Caco-2 (cell line): ENCODE data around the gene RNF6. TPM values are rescaled to one million over a fixed set of nuclear protein-coding genes. Genes with fewer than 3 reads are reported as not detected.

Experiments
- BruUV-seq: library from RNA; stranded (reverse); fragments of 400-500 nt; replicated peaks from 2 replicates; lab custom pipeline; 2021; lab: Mats Ljungman, UMichigan
- CTCF ChIA-PET: fragments of 300-600 bp; sonication (Branson Sonifier 250); formaldehyde crosslinking; loops from one replicate; lab custom pipeline; 2022; ENCODE audit warnings: antibody characterized with exemption; lab: Charles Lee
- POLR2A ChIA-PET: fragments of 300-600 bp; sonication (Branson Sonifier 250); formaldehyde crosslinking; loops from one replicate; lab custom pipeline; 2022; ENCODE audit warnings: antibody characterized with exemption; lab: Charles Lee
- DNase-seq, 2 experiments: peaks; one replicate each; pipeline versions ENCODE4 v3.0.0 to v3.0.0-alpha.2; 2020 to 2022
- H3K27me3 ChIP-seq: replicated peaks from 2 replicates; pipeline ENCODE4 v1.6.0; 2011; ENCODE audit warnings: low read length; ENCODE audit not compliant: control insufficient read depth, insufficient read depth
- H3K36me3 ChIP-seq: 2 replicates; pipeline ENCODE4 v1.5.1; 2011; ENCODE audit warnings: low read length; ENCODE audit not compliant: control insufficient read depth, insufficient read depth
- H3K4me1 ChIP-seq: fragments of 250-450 bp; sonication (Bioruptor Pico); 2 replicates; pipeline ENCODE4 v1.5.1; 2020; ENCODE audit warnings: mild to moderate bottlenecking
- H3K4me3 ChIP-seq: 2 replicates; pipeline ENCODE4 v1.5.1; 2011; ENCODE audit warnings: low read depth, mild to moderate bottlenecking, control low read depth, low read length
- H3K9me3 ChIP-seq: fragments of 250-450 bp; sonication (Bioruptor Pico); 2 replicates; pipeline ENCODE4 v1.5.1; 2020; ENCODE audit warnings: mild to moderate bottlenecking, moderate library complexity
- H3K27ac Mint-ChIP-seq: one replicate; pipeline ENCODE4 v1.8.0; 2022; ENCODE audit warnings: mixed read lengths; ENCODE audit not compliant: unreplicated experiment
- H3K27me3 Mint-ChIP-seq: one replicate; pipeline ENCODE4 v1.8.0; 2022; ENCODE audit warnings: mixed read lengths; ENCODE audit not compliant: insufficient read depth, unreplicated experiment
- H3K36me3 Mint-ChIP-seq: one replicate; pipeline ENCODE4 v1.8.0; 2022; ENCODE audit warnings: mild to moderate bottlenecking, mixed read lengths; ENCODE audit not compliant: insufficient read depth, unreplicated experiment
- H3K4me1 Mint-ChIP-seq: one replicate; pipeline ENCODE4 v1.8.0; 2022; ENCODE audit warnings: low read depth, mixed read lengths; ENCODE audit not compliant: unreplicated experiment
- H3K4me3 Mint-ChIP-seq: one replicate; pipeline ENCODE4 v1.8.0; 2022; ENCODE audit warnings: mild to moderate bottlenecking, moderate library complexity, mixed read lengths; ENCODE audit not compliant: unreplicated experiment
- H3K9me3 Mint-ChIP-seq: one replicate; pipeline ENCODE4 v1.8.0; 2022; ENCODE audit warnings: mixed read lengths; ENCODE audit not compliant: unreplicated experiment
- intact Hi-C: fragments of 100-400 bp; cut with micrococcal nuclease; formaldehyde crosslinking; loops from one replicate; pipeline ENCODE4 v1.10.0; 2022; ENCODE audit not compliant: unreplicated experiment
- total RNA-seq: library from RNA; stranded (reverse); gene quantifications from 2 replicates; pipeline ENCODE4 v1.2.3, GENCODE V29; 2022
- TF ChIP-seq, protein P1 (sequence below), 2 experiments: fragments of 200-600 bp in 1 of 2; IDR thresholded peaks; 1 replicate in 1 of 2; 2 replicates in 1 of 2; pipeline versions ENCODE4 v1.5.1 to v1.8.0; 2011 to 2022; ENCODE audit warnings: antibody characterized with exemption in 1 of 2, control low read depth in 1 of 2, inconsistent platforms in 1 of 2, low read depth in 1 of 2, low read length in 1 of 2, mild to moderate bottlenecking in 1 of 2, moderate library complexity in 1 of 2; ENCODE audit not compliant: insufficient read depth in 1 of 2, severe bottlenecking in 1 of 2, unreplicated experiment in 1 of 2

RNF6 gene
- total RNA-seq, 1 experiment from 2014 or later = 41.4 TPM

DNA sequence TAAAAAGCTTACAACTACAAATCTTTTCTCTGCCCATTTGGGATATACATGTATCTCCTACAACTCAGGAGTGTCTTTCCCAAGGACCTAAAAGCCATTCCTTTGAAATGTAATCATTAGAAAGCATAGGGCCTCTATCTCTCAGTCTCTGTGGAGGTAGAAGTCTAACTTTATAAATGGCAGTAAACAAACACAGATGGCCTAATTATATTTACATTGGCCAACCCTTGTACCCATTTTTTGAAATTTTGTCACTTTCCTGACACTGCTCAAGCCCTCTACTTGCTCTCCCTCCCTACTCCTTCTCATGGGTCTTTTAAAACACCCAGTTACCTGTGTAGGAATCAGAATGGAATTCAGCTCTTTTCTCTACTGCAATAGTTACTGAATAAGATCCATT lies 24.8 kb downstream of the RNF6 start:
- no peak overlapping the region for H3K4me3 ChIP-seq
- H3K4me1 ChIP-seq = peaks cover 8% of the 10 kb centered on the region
- Mint-ChIP-seq H3K27ac (no peak overlapping the region), H3K4me3 (no peak overlapping the region), H3K4me1 (peaks cover 7% of the 10 kb centered on the region), H3K9me3 (peaks cover 13% of the 10 kb centered on the region), H3K27me3 (no peaks in the 10 kb centered on the region), H3K36me3 (no peaks in the 10 kb centered on the region)
- H3K9me3 ChIP-seq = peaks cover 9% of the 10 kb centered on the region; the same call in 1 of the 2 replicates
- no peaks in the 10 kb centered on the region for H3K36me3 ChIP-seq
- no peak for DNase-seq
- no TSS peak for BruUV-seq
- TF ChIP-seq, protein P1, sequence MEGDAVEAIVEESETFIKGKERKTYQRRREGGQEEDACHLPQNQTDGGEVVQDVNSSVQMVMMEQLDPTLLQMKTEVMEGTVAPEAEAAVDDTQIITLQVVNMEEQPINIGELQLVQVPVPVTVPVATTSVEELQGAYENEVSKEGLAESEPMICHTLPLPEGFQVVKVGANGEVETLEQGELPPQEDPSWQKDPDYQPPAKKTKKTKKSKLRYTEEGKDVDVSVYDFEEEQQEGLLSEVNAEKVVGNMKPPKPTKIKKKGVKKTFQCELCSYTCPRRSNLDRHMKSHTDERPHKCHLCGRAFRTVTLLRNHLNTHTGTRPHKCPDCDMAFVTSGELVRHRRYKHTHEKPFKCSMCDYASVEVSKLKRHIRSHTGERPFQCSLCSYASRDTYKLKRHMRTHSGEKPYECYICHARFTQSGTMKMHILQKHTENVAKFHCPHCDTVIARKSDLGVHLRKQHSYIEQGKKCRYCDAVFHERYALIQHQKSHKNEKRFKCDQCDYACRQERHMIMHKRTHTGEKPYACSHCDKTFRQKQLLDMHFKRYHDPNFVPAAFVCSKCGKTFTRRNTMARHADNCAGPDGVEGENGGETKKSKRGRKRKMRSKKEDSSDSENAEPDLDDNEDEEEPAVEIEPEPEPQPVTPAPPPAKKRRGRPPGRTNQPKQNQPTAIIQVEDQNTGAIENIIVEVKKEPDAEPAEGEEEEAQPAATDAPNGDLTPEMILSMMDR (IDR thresholded peaks at IDR 0.05; ENCODE audit: insufficient read depth in 1 of 2, low read depth in 1 of 2, low read length in 1 of 2, severe bottlenecking in 1 of 2, unreplicated experiment in 1 of 2) = no peak
- H3K27me3 ChIP-seq = no peaks in the 10 kb centered on the region
- intact Hi-C loops = no loop called here
- ChIA-PET POLR2A (no interaction called here), CTCF (no interaction called here)

DNA sequence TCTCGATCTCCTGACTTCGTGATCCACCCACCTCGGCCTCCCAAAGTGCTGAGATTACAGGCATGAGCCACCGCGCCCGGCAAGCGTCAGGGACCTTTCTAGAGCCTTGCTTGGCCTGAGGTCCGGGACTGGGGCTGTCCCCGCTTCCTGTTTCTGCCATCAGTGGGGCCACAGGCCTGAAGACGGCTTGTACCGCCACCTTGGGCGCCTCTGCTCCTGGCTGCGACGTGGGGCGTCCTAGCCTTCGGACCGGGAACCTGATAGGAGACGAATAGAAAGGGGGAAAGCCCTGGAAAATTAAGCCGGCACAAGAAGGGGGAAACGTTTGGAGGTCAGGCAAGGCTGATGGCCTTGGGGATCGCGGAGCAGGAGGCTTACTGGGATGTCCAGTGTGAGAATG lies 35.1 kb downstream of the RNF6 start:
- Mint-ChIP-seq H3K9me3 (no peaks in the 10 kb centered on the region), H3K27me3 (no peaks in the 10 kb centered on the region), H3K27ac (peak overlapping the region; percentile 77), H3K36me3 (peaks cover 8% of the 10 kb centered on the region), H3K4me1 (no peaks in the 10 kb centered on the region), H3K4me3 (peak overlapping the region; percentile 97)
- ChIA-PET CTCF (interaction anchor here (0.7 to 4.3 kb wide), 8 partner anchors 12 to 1795 kb away, joined by 3 to 111 read pairs (median 3); partner anchors contain the start of gene RNF6), POLR2A (interaction anchor here (0.6 to 1.5 kb wide), 3 partner anchors 35 to 296 kb away, joined by 3 to 5 read pairs (median 3); partner anchors contain the start of gene RNF6)
- Histone ChIP-seq H3K4me1 (no peaks in the 10 kb centered on the region), H3K36me3 (no peaks in the 10 kb centered on the region), H3K4me3 (peak overlapping the region; percentile 88), H3K27me3 (no peaks in the 10 kb centered on the region), H3K9me3 (no peaks in the 10 kb centered on the region)
- TF ChIP-seq, protein P1 (IDR thresholded peaks at IDR 0.05; ENCODE audit: insufficient read depth in 1 of 2, low read depth in 1 of 2, low read length in 1 of 2, severe bottlenecking in 1 of 2, unreplicated experiment in 1 of 2) = no peak
- intact Hi-C loops = loop anchor here (1.0 to 10.0 kb wide), 3 partner anchors 34 to 188 kb away; partner anchors contain the start of gene CDK8
- BruUV-seq = TSS peak; percentile 81
- no peak for DNase-seq

DNA sequence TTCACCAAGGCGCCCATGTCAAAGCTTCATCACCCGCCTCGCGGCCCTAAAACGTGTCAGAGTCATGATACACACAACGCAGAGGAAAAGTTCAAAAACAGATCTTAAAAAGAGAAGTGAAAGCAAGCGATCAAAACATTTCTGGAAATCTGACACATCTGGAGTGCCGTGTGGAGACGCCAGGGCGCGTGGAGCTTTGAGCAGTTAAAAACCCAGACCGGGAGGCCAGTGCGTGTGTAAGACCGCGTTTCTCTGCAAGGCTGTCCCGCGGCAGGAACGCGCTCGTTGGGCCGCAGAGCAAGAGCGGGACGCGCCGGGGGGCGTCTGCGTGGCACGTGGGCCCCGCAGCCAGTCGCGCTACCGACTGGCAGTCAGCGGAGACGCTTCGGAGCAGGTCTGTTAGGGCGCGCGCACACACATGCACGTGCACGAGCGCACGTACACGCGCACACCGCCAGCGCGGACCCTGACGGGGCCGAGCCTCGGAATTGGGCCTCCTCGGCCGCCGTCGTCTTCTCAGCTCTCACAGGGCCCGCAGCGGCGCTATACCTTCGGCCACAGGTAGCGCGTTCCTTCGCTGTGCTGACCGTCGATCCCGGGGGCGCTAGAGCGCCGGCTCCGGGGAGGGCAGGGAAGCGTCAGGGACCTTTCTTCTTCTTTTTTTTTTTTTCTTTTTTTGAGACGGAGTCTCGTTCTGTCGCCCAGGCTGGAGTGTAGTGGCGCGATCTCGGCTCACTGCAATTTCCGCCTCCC lies 35.8 kb downstream of the RNF6 start:
- TF ChIP-seq, protein P1 (IDR thresholded peaks at IDR 0.05; ENCODE audit: insufficient read depth in 1 of 2, low read depth in 1 of 2, low read length in 1 of 2, severe bottlenecking in 1 of 2, unreplicated experiment in 1 of 2) = peak; percentile 70 to 95
- Histone ChIP-seq H3K4me1 (no peaks in the 10 kb centered on the region), H3K27me3 (no peaks in the 10 kb centered on the region), H3K4me3 (peak overlapping the region; percentile 88), H3K36me3 (no peaks in the 10 kb centered on the region), H3K9me3 (no peaks in the 10 kb centered on the region)
- Mint-ChIP-seq H3K36me3 (peaks cover 8% of the 10 kb centered on the region), H3K27me3 (no peaks in the 10 kb centered on the region), H3K4me1 (no peaks in the 10 kb centered on the region), H3K4me3 (peak overlapping the region; percentile 97), H3K27ac (peak overlapping the region; percentile 77), H3K9me3 (no peaks in the 10 kb centered on the region)
- intact Hi-C loops = loop anchor here (1.0 to 10.0 kb wide), 3 partner anchors 35 to 189 kb away; partner anchors contain the start of gene CDK8
- CTCF ChIA-PET = interaction anchor here (0.6 to 4.3 kb wide), 18 partner anchors 11 to 1795 kb away, joined by 3 to 111 read pairs (median 3); partner anchors contain the start of gene RNF6
- POLR2A ChIA-PET = interaction anchor here (0.6 to 1.5 kb wide), 4 partner anchors 36 to 297 kb away, joined by 3 to 5 read pairs (median 4); partner anchors contain the start of gene RNF6
- BruUV-seq = no TSS peak
- peak; percentile 97 for DNase-seq
